ENCODE measurements around the gene CIAO2A. TPM values are rescaled to one million over a fixed set of nuclear protein-coding genes. Genes with fewer than 3 reads are reported as not detected.
"Not testable (repeated sequence)": the region's sequence is repeated elsewhere in the genome, so short reads cannot be mapped to it uniquely, and the experiment has no call there.

CIAO2A gene
- 100 to 1,000 TPM in 1 of 2 donors, 10 to 100 TPM in 1; 86.5 to 106 TPM for total RNA-seq
- long read RNA-seq, transcript CIAO2A-201 (5 exons, 1,105 nt), result major isoform, 57 of 82 reads
- long read RNA-seq, transcript CIAO2A-202 (4 exons, 826 nt), result minor isoform, 17 of 82 reads
- long read RNA-seq, partial matches to known transcripts, result 1 of 82 reads
- long read RNA-seq, other reads (novel, unspliced or antisense), result 4 of 82 reads

GRCh38 chr15:64093627-64094417, at the start of gene CIAO2A:
Gene CIAO2A (minus strand): TSS chr15:64093838. CDS start chr15:64093768, 70 bp downstream.
- peak; percentile 77 for ATAC-seq
- intact Hi-C loops (cut with DNase I, micrococcal nuclease), result no loop called here
- DNase-seq, result peak; percentile 94 to 98

DNA sequence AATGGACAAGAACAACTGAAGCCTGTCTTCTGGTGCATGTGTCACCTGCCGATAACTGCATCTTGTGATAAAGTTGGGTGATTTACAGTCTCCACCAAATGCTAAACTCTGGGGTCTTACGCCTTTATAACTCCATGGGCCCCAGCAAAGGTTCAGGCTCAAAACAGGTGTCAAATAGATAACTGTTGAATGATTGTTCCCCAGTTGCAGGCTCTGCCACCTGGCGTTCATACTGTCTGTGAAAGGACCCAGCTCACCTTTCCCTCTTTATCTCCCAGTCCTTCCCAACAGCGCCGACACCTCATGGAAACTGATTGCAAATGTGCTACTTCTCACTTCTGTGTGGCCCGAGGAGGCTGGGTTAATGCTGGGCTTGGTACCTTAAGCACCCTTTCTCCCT, 49.6 kb upstream of the CIAO2A start:
- intact Hi-C loops (cut with DNase I, micrococcal nuclease), result no loop called here
- no peak for DNase-seq
- no peak for ATAC-seq

DNA sequence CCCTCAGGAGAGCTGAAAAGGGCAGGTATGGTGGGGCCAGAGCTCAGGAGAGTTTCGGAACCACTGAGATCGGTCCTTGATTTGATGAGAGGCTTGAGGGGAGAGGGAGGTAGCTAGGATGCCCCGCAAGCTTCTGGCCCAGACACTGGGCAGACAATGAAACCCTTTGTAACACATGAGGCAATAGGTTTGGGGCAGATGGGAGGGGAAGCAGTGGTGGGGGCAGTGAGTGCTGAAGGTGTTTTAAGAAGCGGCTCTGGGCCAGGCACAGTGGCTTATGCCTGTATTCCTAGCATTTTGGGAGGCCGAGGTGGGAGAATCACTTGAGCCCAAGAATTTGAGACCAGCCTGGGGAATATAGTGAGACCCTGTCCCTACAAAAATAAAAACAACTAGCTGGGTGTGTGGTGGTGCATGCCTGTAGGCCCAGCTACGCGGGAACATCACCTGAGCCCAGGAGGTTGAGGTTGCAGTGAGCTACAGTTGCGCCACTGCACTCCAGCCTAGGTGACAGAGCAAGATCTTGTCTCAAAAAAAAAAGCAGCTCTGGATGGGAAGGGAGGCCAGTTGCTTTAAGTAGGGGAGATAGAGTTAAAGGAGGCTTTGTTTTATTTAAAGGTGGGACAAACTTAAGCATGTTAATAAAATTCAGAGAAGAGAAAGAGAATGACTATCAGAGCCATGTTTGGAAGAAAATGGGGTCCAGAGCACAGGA, 48.3 kb upstream of the CIAO2A start:
- intact Hi-C loops (cut with DNase I, micrococcal nuclease), result no loop called here
- no peak for DNase-seq
- no peak for ATAC-seq

GRCh38 chr15:64138331-64138941, 44.8 kb upstream of the CIAO2A start:
- intact Hi-C loops (cut with DNase I, micrococcal nuclease), result no loop called here
- DNase-seq, result no peak
- no peak for ATAC-seq

DNA sequence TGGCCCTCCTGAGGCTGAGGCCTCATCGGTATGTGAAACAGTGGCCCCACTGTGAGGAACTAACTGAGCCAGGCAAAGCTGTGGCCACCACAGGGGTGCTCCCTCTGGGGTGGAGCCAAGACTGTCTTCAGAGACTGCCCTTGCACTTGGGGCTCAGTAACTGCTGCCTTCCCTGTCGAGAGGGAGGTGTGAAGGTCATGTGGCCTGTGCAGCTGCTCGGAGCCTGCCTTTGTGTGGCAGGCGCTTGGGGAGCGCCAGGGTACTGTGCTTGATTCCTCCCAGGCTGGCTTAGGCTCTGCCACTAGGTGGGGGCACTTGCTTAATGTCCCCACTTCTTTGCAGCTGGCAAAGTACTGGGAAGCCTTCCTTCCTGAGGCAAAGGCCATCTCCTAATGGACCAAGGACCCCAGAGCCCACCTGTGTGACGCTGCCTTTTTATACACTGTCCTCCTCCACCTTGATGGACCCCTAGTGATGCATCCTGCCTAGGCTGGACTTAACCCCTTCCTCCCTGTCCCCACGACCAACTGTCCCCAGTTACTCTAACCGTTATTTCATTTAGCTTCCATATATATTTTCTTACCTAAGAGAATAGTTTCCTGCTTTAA, 43.7 kb upstream of the CIAO2A start:
- peak; percentile 23 for ATAC-seq
- intact Hi-C loops (cut with DNase I, micrococcal nuclease), result no loop called here
- DNase-seq, result no peak

DNA sequence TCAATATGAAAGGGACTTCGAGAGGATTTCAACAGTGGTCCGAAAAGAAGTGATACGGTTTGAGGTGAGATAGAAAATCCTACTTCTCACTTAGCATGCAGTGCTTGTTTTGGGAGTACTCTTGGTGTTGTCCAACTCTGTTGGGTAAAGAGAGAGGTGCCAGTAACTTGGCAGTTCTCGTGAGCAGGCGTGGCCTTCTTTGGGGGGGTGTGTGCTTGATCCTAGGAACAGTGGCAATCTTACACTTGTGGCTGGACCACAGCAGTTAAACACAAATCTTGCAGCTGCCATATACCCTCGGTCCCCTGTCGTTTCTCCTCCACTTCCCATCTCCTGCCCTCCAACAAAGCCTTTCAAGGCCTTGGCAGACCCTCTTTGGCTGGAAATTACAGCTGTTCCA, 42.7 kb upstream of the CIAO2A start:
- ATAC-seq, result no peak
- intact Hi-C loops (cut with DNase I, micrococcal nuclease), result no loop called here

DNA sequence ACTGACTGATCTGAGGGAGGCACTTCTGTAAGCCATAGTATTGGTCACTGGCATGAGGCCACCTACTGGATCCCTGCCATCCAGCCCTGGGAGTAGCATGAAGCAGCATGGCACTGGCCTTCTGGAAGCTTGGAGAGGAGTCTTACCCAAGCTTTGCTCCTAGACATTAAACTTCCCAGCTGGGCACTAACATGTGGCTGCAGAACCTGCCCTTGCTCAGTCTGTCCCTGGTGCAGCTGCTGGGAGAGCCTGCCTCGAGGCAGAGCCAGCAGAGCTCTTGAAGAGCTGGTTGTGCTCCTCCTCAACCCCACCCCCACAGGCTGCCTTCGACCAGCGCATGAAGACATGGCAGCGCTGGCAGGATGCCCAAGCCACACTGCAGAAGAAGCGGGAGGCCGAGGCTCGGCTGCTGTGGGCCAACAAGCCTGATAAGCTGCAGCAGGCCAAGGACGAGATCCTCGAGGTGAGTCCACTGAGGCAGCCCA, 40.7 kb upstream of the CIAO2A start:
- DNase-seq, result no peak
- no peak for ATAC-seq
- intact Hi-C loops (cut with DNase I, micrococcal nuclease), result no loop called here

More for the DNA sequence above, 42.7 kb upstream of the CIAO2A start:
- no peak for DNase-seq

DNA sequence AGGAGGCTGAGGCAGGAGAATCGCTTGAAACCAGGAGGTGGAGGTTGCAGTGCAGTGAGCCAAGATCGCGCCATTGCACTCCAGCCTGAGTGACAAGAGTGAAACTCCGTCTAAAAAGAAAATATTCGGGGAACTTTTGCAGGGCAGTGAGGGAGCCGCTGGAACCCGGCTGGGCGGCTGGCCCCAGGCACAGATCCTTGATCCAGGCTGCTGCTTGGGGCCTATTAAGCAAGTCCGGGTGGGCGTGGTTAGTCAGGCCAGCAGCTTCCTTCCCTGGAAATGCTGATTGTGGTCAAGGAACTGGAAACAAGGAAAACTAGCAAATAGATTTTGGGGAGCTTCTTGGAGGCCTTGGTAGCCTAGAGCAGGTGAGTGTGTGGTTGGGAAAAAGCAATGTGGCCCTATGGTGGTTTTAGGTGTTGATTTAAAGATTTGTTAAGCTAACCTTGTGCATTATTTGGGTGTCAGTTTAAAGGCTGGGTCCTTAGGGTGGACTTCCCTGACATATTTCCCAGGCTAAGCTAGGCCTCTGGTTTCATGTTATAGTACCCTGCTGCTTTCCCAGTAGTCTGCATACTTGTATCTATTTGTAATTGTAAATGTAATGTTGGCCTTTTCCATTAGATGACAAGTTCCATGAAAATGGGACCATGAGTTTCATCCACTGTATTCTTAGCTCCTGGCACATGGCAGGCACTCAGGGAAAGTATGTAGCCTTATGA, 40.1 kb upstream of the CIAO2A start:
- DNase-seq (no peak), ATAC-seq (no peak)
- intact Hi-C loops (cut with DNase I, micrococcal nuclease), result no loop called here

GRCh38 chr15:64132217-64132616, 38.6 kb upstream of the CIAO2A start:
- ATAC-seq, result no peak

GRCh38 chr15:64131547-64131946, 37.9 kb upstream of the CIAO2A start:
- no peak for DNase-seq
- intact Hi-C loops (cut with DNase I, micrococcal nuclease), result no loop called here
- ATAC-seq, result no peak

More at GRCh38 chr15:64132217-64132616, 38.6 kb upstream of the CIAO2A start:
- intact Hi-C loops (cut with DNase I, micrococcal nuclease), result no loop called here
- DNase-seq, result no peak

DNA sequence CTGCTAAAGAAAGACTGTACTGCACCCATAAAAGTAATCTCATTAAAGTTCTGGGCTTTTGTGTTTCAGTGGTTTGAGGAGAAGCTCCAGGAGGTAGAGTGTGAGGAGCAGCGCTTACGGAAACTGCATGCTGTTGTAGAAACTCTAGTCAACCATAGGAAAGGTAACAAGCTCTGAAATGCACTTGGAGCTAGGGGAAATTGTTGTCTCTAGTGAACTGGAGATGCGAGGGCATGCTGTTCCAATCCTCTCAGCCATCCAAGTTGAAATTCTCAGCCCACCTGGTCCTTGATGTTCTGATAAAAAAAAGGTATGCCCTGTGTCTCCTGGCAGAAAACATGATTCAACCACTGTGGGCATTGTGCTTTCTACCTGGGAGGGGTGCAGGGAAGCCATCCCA, 36.5 kb upstream of the CIAO2A start:
- ATAC-seq (no peak), DNase-seq (no peak)
- intact Hi-C loops (cut with DNase I, micrococcal nuclease), result no loop called here

- ATAC-seq, result no peak
Observed at GRCh38 chr15:64127521-64128270, 34.1 kb upstream of the CIAO2A start.

DNA sequence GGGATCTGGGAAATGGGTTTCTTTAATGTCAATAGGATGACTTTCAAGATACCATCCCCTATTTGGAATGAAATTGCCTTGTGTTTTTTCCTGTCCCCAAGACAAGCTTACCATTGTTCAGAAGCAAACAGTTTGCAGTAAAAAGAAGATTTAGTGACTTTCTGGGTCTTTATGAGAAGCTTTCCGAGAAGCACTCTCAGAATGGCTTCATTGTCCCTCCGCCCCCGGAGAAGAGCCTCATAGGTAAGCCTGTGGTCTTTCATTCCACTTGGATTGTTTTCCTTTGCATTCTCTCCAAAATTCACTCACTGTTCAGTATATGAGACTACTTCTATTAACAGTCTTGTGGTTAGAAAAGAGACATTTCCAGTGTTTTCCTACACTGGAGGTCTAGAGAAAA, 32.3 kb upstream of the CIAO2A start:
- no peak for ATAC-seq
- no peak for DNase-seq
- intact Hi-C loops (cut with DNase I, micrococcal nuclease), result no loop called here

More at GRCh38 chr15:64127521-64128270, 34.1 kb upstream of the CIAO2A start:
- DNase-seq, result no peak
- intact Hi-C loops (cut with DNase I, micrococcal nuclease), result no loop called here

GRCh38 chr15:64122936-64123351, 29.3 kb upstream of the CIAO2A start:
- intact Hi-C loops (cut with DNase I, micrococcal nuclease), result no loop called here
- no peak for ATAC-seq
- no peak for DNase-seq

DNA sequence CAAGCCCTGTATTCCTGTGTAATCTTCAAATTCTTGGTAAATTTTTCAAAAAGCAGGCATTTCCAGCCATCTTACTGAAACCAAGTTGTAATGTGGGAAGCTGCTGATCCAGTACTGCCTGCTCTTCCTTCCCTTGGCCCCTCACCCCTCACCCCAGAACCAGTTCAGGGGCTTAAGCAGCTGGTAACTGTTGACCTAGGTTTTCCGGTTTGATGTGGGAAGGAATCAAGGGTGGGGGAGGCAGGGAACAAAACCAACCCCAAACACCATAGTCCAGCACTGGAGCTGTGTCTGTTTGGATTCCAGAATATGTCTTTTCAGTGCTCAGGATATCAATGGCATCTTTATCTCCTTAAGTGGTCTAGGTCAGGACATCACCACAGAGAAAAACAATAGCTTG, 28.8 kb upstream of the CIAO2A start:
- intact Hi-C loops (cut with DNase I, micrococcal nuclease), result no loop called here
- ATAC-seq (no peak), DNase-seq (no peak)

DNA sequence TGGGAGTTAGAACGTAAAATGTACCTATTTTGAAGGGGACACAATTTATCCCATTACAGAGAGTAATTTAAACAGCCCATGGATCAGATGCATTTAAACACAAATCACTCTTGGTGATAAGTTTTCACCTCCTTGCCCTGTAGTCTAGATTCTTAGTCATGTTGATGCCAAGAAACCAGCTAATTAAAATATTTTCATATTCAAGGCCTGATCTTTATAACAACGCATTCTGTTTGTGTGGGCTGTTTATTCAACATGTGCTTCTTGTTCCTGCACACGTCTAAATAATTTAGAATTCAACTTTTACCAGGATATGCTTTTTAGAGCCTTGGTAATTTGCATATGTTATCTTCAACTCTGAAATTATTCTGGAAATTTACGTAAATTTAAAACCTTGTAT, 28.0 kb upstream of the CIAO2A start:
- no peak for DNase-seq
- intact Hi-C loops (cut with DNase I, micrococcal nuclease), result no loop called here
- ATAC-seq, result no peak

DNA sequence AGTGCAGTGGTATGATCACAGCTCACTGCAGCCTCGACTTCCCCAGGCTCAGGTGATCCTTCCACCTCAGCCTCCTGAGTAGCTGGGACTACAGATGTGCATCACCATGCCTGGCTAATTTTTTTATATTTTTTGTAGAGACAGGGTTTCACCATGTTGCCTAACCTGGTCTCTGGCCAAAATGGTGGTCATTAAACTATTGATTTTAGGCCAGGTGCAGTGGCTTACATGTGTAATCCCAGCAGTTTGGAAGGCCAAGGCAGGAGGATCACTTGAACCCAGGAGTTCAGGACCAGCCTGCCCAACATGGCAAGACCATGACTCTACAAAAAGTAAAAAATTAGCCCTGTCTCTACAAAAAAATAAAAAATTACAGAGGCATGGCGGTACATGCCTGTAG, 26.7 kb upstream of the CIAO2A start:
- ATAC-seq; intact Hi-C loops (cut with DNase I, micrococcal nuclease); DNase-seq: not testable (repeated sequence)

Measured in left colon (tissue), 2 donors.